A673 (cell line): ENCODE results near the gene PTGDS.

ENCODE experiments used
- EZH2 ChIP-seq: fragments of 200-600 bp; sonication (generic); IDR thresholded peaks from 2 replicates; pipeline ENCODE4 v1.6.1; 2017; ENCODE audit warnings: borderline replicate concordance, low read depth, mild to moderate bottlenecking, mixed read lengths, antibody characterized with exemption, low read length; ENCODE audit not compliant: poor library complexity, severe bottlenecking
- TF ChIP-seq, protein P1 (sequence below): fragments of 300-800, 200-600 bp; sonication (generic); conservative IDR thresholded peaks from 2 replicates; pipeline ENCODE4 v1.5.1; 2017; ENCODE audit warnings: low read depth, mild to moderate bottlenecking, antibody characterized with exemption, low read length, moderate library complexity, mixed read lengths

DNA sequence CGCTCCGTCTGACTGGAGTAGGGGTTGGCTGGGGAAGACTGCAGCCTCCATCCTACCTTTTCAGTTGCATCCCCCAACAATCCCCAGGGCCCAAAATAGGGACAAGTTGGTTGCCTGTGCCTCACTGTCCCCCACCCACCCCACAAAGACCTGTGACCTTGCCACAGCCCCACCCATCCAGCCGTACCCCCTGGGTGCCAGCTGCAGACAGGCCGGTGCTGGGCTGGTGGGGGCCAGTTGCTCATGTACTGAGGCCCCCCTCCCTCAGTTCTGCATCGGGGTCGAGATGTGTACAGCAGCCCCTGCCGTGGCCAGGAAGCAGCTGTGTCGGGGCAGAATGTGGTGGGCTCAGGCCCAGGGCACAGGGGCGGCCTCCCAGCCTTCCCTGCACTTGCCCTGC lies 5.9 kb downstream of the PTGDS start:
- TF ChIP-seq, protein P1, sequence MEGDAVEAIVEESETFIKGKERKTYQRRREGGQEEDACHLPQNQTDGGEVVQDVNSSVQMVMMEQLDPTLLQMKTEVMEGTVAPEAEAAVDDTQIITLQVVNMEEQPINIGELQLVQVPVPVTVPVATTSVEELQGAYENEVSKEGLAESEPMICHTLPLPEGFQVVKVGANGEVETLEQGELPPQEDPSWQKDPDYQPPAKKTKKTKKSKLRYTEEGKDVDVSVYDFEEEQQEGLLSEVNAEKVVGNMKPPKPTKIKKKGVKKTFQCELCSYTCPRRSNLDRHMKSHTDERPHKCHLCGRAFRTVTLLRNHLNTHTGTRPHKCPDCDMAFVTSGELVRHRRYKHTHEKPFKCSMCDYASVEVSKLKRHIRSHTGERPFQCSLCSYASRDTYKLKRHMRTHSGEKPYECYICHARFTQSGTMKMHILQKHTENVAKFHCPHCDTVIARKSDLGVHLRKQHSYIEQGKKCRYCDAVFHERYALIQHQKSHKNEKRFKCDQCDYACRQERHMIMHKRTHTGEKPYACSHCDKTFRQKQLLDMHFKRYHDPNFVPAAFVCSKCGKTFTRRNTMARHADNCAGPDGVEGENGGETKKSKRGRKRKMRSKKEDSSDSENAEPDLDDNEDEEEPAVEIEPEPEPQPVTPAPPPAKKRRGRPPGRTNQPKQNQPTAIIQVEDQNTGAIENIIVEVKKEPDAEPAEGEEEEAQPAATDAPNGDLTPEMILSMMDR = no peak
- no peak for TF ChIP-seq EZH2
